ENCODE data around the gene CAMTA1.

Gene CAMTA1

DNA sequence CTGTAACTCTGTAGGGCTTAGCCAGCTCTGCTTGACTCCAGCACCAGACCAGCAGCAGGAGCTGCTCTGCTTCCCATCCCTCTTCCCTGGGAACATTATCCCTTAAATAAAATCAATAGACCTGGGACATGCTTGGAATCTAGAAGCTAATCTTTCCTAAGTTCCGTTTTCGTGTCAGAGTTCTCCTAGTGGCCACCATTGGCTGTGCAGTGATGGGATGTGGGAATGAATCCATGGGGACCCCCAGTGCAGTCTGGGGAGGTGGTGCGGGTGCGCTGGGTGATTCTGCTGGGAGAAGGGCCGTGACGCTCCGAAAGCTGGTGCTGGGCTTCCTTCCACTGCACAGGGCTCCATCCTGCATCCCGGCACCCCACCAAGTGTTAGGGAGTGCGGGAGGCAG lies 202.7 kb downstream of the CAMTA1 start:
- no peak for DNase-seq

DNA sequence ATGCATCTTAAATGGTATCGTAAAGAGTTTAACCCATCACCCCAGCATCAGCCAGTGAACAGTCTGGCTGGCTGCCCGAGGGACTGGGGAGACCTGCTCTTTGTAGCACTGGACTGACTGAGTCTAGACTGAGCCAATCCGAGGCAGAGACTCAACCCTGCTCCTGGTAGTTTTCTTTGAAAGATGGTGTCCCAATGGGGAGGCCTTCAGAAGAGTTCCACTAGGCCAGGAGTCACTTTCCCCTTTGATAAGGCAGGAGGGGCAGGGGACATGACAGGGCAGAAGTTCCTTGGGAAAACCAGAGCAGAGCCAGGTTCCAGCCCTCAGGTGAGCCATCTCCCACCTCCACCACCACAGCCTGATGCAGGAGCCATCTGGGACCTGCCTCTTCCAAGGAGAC lies 203.5 kb downstream of the CAMTA1 start:
- DNase-seq = no peak

- no peak for DNase-seq
These were observed 204.2 kb downstream of the CAMTA1 start for GRCh38 chr1:6989212-6990159.

- DNase-seq = no peak
These were observed 206.0 kb downstream of the CAMTA1 start for GRCh38 chr1:6991266-6991665.

DNA sequence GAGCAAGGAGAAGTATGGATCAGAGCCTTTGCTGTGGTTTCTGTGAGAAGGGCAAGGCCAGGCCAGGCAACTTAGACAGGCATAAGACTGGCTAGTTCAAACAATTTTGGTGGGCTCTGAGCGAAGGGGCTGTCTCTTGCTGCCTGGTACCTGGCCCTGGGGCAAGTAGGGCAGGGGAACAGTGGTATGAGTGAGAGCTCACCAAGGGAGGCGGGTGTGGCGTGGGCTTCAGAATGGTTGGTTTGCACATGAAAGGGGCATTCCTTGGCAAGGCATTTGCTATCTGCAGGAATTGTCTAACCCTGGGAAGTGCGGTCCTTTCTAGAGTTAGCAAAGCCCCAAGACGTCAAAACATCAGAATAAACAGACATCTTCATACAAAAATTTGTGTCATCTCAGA lies 210.5 kb downstream of the CAMTA1 start:
- no peak for DNase-seq

GRCh38 chr1:6996371-6996770 lies 211.1 kb downstream of the CAMTA1 start:
- no peak for DNase-seq

DNA sequence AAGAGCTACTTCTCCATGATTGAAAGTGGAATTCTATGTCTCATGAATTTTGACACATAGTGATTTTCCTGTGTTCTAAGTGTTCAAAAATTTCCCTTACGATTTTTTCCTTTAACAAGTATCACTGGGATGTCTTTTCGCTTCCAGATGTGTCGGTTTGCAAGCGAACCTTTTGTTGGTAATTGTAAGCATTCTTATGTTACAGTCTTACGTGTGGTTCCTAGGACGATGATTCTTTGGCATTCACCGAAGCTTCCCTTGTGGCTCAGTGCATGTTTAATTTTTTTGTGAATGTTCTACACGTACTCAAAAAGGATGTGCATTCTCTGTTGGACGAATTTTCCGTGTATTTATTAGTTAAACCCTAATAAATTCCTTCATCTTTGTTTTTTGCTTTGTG lies 211.6 kb downstream of the CAMTA1 start:
- no peak for DNase-seq

DNA sequence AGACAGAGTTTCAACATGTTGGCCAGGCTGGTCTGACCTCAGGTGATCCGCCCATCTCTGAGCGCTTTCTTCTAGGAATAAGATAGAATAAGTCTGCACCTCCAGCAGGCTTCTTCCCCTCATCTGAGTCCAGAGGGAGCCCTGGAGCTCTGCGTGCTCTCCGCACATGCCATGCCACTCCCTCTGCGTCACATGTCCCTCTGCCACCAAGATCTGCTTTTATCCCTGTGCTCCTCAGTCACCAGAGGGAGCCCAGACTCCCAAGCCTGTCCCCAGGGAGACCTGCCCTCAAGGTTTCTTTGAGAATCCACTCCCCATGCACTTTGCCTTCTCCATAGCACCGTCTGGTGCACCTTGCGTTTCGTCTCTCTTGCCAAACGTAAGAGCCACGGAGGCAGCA lies 213.0 kb downstream of the CAMTA1 start:
- no peak for DNase-seq

GRCh38 chr1:6999826-7000225 lies 214.6 kb downstream of the CAMTA1 start:
- no peak for DNase-seq

- DNase-seq = no peak
These were observed 215.5 kb downstream of the CAMTA1 start for GRCh38 chr1:7000720-7001119.

DNA sequence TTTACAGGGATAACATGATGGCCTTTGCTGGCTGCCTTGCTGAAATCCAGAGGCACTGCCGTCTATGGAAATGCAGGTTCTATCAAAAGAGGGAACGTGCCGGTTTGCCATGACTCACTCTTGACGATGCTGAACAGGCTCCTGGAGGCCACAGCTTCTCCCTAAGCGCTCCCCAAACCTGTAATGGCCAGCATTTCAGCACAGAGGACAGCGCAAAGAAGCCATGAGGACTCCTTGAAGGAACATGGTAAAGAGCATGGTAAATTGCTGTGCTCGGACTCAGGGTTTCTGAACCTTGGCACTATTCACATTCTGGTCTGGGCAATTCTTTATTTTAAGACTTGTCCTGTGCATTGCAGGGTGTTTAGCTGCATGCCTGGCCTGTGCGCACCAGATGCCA lies 217.5 kb downstream of the CAMTA1 start:
- no peak for DNase-seq

GRCh38 chr1:7003676-7004075 lies 218.4 kb downstream of the CAMTA1 start:
- DNase-seq = no peak

DNA sequence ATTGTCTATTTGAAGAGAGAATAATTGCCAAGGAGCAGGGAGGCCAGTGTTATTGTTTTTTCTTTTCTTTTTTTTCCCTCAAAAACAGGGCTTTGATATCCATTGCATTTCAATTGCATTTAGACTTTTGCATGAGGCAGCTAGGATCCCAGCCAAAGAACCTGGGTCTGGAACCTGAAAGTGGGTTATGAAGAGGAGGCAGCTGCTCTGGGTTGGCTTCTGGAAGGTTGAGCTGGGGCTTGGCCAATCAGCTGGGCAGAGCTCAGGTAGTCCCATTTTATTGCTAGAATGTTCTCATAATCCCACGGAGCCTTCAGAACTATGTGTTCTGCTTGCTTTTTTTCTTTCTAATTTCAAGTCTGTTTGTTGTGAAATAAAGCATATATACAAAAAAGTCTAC lies 218.9 kb downstream of the CAMTA1 start:
- no peak for DNase-seq

DNA sequence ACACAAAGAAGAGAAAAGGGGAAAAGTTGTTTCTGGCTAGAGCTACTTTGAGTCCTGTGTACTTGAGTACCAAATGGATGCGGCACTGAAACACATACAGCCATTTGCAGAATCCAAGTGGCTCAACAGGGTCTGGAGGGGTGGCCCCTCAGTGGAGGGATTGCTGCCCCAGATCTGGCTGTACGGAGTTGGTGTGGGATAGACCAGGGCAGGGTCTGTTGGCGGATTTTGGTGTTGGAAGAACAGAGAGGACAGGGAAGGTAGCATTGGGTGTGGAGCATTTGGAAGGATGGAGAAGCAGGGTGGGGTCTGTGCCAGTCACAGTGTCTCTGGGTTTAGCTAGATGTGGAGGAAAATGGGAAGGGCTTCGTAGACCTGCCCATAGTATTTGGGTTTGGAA lies 220.5 kb downstream of the CAMTA1 start:
- DNase-seq = no peak

DNA sequence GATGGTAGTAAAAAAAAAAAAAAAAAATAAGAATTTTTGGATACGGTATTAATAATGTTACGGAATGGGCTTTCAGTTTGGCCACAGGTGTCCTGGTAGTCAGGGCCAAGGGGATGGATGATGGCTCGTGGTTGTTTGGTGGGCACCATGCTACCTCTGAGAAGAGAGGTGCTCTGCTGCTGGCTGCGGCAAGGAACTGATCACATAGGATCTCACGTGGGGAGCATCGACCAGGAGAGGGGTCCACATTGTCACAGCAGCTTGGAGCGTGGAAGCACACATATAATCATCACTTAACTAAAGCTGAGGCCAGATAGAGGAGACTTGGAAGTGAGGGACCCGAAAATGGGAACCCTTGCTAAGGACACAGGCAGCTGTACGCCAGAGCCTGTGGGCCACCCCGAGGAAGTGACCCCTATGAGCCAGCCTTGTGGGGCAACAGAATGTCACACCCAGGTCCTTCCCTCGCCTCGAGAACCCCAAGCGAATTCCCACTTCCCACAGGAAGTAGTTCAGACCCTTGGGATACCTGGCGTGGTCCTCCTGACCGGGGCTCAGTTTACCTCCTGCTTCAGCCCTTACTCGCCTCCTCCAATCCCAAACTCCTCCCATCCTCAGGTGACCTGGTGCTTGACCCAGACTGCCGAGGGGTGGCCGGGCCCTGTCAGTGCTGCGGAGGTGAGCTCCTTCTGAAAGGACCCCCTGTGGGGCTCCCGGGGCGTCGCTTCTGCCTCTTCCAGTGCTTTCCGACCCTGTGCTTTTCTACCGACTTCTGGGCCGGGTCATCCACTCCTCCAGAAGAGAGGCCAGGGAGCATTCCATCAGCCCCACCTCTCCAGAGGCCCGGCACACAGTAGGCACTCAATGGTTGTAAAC lies 222.0 kb downstream of the CAMTA1 start:
- DNase-seq = no peak

- DNase-seq = no peak
These were observed 222.6 kb downstream of the CAMTA1 start for GRCh38 chr1:7007902-7008301.

- no peak for DNase-seq
These were observed 223.1 kb downstream of the CAMTA1 start for GRCh38 chr1:7008331-7008730.

GRCh38 chr1:7008975-7009740 lies 223.9 kb downstream of the CAMTA1 start:
- no peak for DNase-seq

DNA sequence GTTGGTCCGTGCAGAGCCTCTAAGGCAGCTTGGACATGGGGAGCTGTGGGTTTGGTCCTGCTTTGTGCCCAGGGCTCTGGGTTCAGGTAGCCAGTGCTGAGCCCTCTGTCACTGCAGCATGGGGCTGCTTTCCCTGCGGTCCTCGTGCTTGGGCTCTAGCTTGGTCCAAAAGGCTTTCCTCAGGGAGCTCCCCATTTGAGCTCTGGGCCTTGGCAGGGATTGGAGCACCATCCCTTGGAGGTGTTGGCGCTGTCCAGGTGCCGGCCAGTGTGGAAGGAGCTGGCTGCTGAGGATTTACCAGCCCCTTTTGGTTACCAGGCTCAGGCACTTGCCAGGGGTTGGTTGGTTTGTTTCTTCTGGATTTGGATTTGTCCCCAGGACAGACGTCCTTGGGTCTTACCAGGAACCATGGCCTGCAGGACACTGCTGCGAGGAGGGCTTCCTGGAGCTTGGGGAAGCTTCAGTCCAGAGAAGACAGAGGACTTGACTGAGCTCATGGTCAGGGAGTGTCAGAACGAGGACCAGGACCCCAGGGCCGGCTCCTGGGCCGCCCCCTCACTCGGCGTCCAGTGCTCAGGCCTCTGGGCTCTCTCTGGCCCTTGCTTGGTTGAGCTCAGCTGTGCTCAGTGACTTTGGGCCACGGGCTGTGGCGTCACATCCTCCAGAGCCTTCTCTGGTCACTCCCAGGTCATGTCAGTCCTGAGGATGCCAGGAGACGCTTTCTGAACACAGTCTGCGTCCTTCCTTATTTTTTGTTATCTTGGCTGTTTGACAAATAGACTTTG lies 224.7 kb downstream of the CAMTA1 start:
- no peak for DNase-seq

DNA sequence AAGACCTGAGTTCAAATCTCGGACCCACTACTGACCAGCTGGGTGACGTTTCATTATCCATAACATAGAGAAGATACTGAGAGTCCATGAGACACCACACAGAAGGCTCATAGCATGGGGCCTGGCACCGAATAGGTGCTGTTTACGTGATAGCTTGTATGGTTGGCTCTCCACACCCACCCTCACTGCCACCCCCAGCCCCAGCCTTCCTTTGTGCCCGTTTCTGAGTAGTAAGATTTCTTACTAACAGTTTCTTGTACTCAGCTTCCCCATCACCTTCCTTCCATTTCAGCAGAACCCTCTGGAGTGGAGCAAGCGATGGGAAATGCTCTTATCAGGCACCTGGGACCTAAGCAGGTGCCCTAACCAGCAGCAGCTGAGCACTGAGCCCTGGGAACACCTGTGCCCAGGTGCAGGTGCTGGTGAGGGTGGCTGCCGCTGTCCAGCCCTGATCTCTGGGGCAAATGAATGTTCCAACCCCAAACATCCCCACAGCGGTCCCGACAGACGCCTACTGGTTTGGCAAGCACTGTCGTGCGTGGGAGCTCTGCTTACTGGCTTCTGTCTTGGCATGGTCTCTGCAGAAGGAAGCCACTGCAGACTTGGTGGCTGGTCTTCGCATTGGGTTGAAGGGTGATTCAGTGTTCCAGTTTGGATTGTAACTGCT lies 225.4 kb downstream of the CAMTA1 start:
- no peak for DNase-seq

- no peak for DNase-seq
These were observed 226.6 kb downstream of the CAMTA1 start for GRCh38 chr1:7011826-7012225.

GRCh38 chr1:7012461-7012924 lies 227.2 kb downstream of the CAMTA1 start:
- no peak for DNase-seq

All from NCI-H2227 treated with DMSO at 0.1 percent for 48 hours (cell line).